GM06990 (cell line): ENCODE measurements around the gene ARHGEF17.

Source experiments
- DNase-seq: peaks from one replicate; pipeline ENCODE4 v3.0.0-alpha.2; 2011; ENCODE audit not compliant: insufficient read length; ENCODE audit errors: extremely low read depth
- H3K27me3 ChIP-seq: replicated peaks from 2 replicates; pipeline ENCODE4 v1.6.0; 2011; ENCODE audit warnings: low read length; ENCODE audit not compliant: control insufficient read depth, insufficient read depth
- H3K36me3 ChIP-seq: 2 replicates; pipeline ENCODE4 v1.5.1; 2011; ENCODE audit warnings: low read length; ENCODE audit not compliant: control insufficient read depth, insufficient read depth
- H3K4me3 ChIP-seq: replicated peaks from 2 replicates; pipeline ENCODE4 v1.5.1; 2011; ENCODE audit warnings: low read depth, mild to moderate bottlenecking, control low read depth, low read length
- CTCF ChIP-seq: IDR thresholded peaks from 2 replicates; pipeline ENCODE4 v1.5.1; 2011; ENCODE audit warnings: low read length, control low read depth, mild to moderate bottlenecking, inconsistent platforms; ENCODE audit not compliant: insufficient read depth, poor library complexity, severe bottlenecking

The ARHGEF17 gene

GRCh38 chr11:73345481-73346160 is 37.5 kb downstream of the ARHGEF17 start:
- H3K27me3 ChIP-seq = no peaks in the 10 kb centered on the region
- no peak overlapping the region for H3K4me3 ChIP-seq
- no peak for TF ChIP-seq CTCF
- no peaks in the 10 kb centered on the region for H3K36me3 ChIP-seq
- no peak for DNase-seq

GRCh38 chr11:73346186-73346935 is 38.3 kb downstream of the ARHGEF17 start:
- DNase-seq = no peak
- Histone ChIP-seq H3K36me3 (no peaks in the 10 kb centered on the region), H3K4me3 (no peak overlapping the region), H3K27me3 (no peaks in the 10 kb centered on the region)
- no peak for TF ChIP-seq CTCF

GRCh38 chr11:73347067-73347466 is 39.0 kb downstream of the ARHGEF17 start:
- Histone ChIP-seq H3K4me3 (no peak overlapping the region), H3K36me3 (no peaks in the 10 kb centered on the region), H3K27me3 (no peaks in the 10 kb centered on the region)
- no peak for DNase-seq
- TF ChIP-seq CTCF = no peak

- TF ChIP-seq CTCF = no peak
- H3K4me3 ChIP-seq = no peak overlapping the region
Measured at GRCh38 chr11:73348838-73349237, 40.8 kb downstream of the ARHGEF17 start.

DNA sequence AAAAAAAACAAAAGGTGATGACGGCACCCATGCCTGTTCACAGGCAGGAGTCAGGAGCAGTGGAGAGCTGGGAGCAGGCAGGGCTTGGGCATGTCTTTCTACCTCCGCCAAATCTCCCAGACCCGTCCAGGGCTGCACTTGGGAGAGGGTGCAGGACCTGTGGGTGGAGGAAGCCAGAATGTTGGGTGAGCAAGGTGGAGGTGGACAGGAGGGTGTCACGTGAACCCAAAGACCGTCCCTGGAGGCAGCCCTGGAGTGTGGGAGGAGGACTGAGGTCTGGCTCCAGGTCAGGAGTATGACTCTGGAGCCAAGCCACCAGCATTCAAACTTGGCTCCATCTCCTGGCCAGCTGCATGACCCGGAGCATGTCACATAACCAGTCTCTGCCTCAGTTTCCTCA is 41.6 kb downstream of the ARHGEF17 start:
- no peak overlapping the region for H3K4me3 ChIP-seq
- H3K27me3 ChIP-seq = no peaks in the 10 kb centered on the region
- no peak for DNase-seq
- TF ChIP-seq CTCF = no peak
- H3K36me3 ChIP-seq = no peaks in the 10 kb centered on the region

More at GRCh38 chr11:73348838-73349237, 40.8 kb downstream of the ARHGEF17 start:
- H3K36me3 ChIP-seq = no peaks in the 10 kb centered on the region
- no peak for DNase-seq
- H3K27me3 ChIP-seq = no peaks in the 10 kb centered on the region
